NCI-H146 treated with DMSO at 0.1 percent for 48 hours (cell line): ENCODE data around the gene CAPN1.

Source experiments
- DNase-seq: peaks from one replicate; lab custom pipeline; 2025; ENCODE audit not compliant: unreplicated experiment; lab: John Stamatoyannopoulos, UW

The CAPN1 gene

GRCh38 chr11:65258988-65259387, 77.3 kb downstream of the CAPN1 start:
- DNase-seq, result no peak

DNA sequence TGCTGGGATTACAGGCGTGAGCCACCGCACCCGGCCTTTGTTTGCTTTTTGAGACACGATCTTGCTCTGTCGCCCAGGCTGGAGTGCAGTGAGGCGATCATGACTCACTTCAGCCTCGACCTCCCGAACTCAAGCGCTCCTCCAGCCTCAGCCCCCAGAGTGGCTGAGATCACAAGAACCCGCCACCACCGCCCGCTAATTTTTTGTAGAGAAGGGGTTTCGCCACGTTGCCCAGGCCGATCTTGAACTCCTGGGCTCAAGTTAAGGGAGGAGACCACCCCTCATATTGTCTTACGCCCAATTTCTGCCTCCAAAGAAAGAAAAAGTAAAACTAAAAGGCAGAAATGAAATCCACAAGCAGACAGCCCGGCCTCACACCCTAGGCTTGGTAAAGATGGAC, 78.6 kb downstream of the CAPN1 start:
- DNase-seq, result no peak

GRCh38 chr11:65260756-65261590, 79.2 kb downstream of the CAPN1 start:
- DNase-seq, result peak; percentile 59
